GM08714 (cell line): Measurements from ENCODE around the gene SNAP47.

Experiments
- H3K4me3 ChIP-seq: fragments of 200-500 bp; sonication (Bioruptor generic); 2 replicates; pipeline ENCODE4 v1.5.1; 2014; ENCODE audit warnings: mild to moderate bottlenecking, low read length, inconsistent platforms
- ZNF274 ChIP-seq: IDR thresholded peaks from 2 replicates; pipeline ENCODE4 v1.6.1; 2012; ENCODE audit warnings: mild to moderate bottlenecking, low read depth, low read length

SNAP47 gene

GRCh38 chr1:227729144-227729880 lies 5.9 kb upstream of the SNAP47 start:
- H3K4me3 ChIP-seq: peak overlapping the region; percentile 53
- TF ChIP-seq ZNF274: no peak

DNA sequence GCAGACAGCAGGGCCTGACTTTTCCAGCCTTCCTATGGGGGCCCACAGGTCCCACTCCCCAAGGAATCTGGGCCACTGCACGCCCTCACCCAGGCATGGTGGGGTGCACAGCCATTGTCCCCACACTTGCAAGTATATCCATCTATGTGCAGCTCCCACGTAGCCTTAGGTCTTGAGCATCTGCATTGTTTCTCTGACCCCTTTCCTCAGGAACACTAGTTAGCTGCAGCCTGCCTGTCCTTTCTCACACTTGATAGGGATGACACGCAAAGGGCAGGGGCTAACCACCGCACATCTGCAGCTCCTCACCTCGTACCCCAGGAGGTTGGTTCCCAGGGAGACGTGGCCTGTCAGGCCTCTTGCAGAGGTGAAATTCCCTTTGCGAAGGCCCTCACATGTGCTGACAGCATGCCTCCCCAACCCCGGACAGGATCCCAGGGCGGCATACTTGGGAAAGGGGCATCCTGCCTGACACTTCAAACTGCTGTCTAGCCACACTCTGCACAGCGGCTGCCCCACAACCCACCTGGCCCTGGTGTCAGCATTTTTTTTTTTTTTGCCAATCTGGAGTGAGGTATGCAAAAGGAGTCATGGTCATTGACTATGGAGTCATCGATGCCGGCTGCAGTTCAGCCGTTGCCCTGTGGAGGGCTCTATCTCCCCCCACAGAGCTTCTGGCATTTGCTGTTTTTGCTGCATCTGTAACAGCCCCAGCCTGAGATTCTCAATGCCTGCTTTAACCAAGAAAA lies 5.2 kb upstream of the SNAP47 start:
- H3K4me3 ChIP-seq: no peak overlapping the region
- TF ChIP-seq ZNF274: no peak

- TF ChIP-seq ZNF274: no peak
- no peak overlapping the region for H3K4me3 ChIP-seq
Measured at GRCh38 chr1:227730630-227731151, 4.5 kb upstream of the SNAP47 start.

GRCh38 chr1:227731241-227731677 lies 4.0 kb upstream of the SNAP47 start:
- no peak for TF ChIP-seq ZNF274

GRCh38 chr1:227731696-227732585 lies 3.3 kb upstream of the SNAP47 start:
- no peak for TF ChIP-seq ZNF274
- no peak overlapping the region for H3K4me3 ChIP-seq

More at GRCh38 chr1:227731241-227731677, 4.0 kb upstream of the SNAP47 start:
- H3K4me3 ChIP-seq: no peak overlapping the region

DNA sequence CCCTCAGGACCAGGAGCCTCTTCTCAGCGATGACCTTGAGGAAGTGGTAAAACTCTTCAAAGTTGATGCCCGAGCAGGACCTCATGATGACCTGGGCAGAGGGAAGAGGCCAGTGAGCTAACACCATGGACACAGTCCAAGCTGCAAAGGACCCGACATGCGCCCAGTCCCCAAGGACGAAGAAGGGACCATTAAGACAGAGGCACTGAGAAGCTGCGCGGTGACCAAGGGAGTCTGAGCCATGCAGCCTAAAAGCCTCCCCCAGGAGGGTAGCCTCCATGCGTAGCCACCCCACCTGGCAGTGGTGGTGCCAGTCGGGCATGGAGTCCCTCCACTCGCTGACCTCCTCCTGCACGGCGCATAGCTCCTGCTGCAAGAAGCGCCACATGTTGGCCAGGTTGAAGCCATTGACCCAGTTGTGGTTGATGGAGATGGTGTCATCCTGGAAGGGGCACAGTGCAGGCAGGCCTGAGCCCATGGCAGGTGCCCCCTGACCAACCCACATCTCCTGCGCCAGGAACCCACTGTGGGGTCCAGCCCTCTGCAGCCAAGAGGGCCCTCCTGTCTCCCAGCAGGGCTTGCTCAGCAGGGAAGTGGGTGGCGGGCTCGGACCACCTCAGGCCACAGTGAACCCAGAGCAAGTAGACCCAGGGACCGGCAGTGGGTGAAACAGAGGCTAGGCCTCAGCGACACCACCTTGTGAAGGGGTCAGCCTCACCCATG lies 2.5 kb upstream of the SNAP47 start:
- no peak for TF ChIP-seq ZNF274
- H3K4me3 ChIP-seq: no peak overlapping the region

GRCh38 chr1:227733309-227733705 lies 1.9 kb upstream of the SNAP47 start:
- no peak for TF ChIP-seq ZNF274
- no peak overlapping the region for H3K4me3 ChIP-seq

GRCh38 chr1:227733751-227734545 lies 1.3 kb upstream of the SNAP47 start:
- H3K4me3 ChIP-seq: peak overlapping the region; percentile 78
- no peak for TF ChIP-seq ZNF274

- H3K4me3 ChIP-seq: peak overlapping the region; percentile 78
- TF ChIP-seq ZNF274: no peak
Measured at GRCh38 chr1:227734546-227734855, 734 bp upstream of the SNAP47 start.

DNA sequence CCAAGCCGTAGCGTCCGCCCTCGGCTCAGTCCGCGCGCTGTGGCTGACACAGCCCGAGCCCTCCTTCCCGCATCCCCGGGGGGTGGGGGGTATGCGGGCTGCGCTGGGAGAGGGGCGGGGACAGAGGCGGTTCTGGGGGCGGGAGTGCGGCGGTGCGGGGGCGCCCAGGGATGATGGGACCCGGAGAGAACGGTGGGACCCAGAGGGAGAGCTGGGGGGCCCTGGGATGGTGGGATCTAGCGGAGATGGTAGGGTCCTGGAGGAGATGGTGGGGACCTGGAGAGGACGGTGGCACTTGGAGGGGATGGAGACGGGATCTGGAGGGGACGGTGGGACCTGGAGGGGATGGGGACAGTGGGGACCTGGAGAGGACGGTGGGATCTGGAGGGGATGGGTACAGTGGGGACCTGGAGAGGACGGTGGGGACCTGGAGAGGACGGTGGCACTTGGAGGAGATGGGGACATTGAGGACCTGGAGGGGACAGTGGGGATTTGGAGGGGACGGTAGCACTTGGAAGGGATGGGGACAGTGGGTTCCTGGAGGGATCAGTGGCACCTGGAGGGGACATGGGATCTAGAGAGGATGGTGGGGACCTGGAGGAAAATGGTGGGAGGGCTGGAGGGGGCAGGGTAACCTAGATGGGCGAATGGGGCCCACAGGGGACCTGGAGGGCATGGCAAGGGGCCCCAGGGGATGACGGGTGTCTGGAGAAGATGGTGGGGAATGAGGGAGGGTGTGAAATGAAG lies 477 bp downstream of the SNAP47 start:
- H3K4me3 ChIP-seq: peak overlapping the region; percentile 97
- no peak for TF ChIP-seq ZNF274

DNA sequence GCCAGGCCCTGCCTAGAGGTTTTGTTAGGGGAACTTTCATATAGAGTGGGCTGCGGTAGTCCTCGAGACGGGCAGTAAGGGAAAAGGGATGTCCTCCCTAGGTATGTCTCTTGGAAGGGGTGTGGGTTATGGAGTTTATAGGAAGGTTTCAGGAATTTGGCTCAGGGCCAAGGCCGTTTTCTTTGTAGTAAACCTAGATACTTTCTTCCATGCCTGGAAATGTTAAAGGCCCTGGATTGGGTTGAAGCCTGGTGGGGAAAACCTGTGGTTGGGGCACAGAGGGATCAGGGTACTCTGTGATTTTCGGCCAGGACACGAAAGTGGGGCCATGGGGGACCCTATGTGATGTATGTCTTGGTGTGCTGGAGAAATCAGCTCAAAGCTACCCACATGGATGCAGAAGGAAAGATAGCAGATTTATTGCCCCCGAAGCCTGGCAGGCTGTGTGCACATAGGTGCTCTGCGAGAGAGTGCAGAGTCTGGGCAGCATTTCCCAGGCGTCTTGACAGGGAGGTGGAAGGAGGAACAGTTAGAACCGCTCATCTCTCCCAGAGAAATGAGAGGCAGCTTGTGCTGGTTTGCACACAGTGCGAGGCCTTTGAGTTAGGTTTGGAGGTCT lies 1.7 kb downstream of the SNAP47 start:
- H3K4me3 ChIP-seq: no peak overlapping the region
- TF ChIP-seq ZNF274: no peak

DNA sequence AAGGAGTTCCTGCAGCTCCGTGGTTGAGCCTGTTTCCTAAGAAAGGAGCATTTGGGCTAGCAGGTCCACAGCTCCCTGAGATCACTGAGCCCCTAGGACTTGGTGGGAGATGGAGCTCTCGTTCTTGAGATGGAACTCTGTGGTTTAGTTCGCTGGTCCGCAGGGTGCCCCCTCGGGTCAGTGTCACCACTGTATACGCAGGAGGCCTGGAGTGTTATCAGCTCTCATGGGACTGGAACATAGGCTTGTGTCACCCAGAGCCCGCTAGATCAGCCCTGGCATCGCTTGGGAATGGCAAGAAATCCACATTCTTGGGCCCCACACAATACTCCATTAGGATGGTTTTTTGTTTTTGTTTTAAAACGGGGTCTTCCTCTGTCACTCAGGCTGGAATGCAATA lies 3.6 kb downstream of the SNAP47 start:
- TF ChIP-seq ZNF274: no peak
- H3K4me3 ChIP-seq: no peak overlapping the region
